H1 (cell line): Measurements from ENCODE around the gene MAP3K6. TPM values are rescaled to one million over a fixed set of nuclear protein-coding genes. Genes with fewer than 3 reads are reported as not detected.

ENCODE experiments used
- ASH2L ChIP-seq: fragments of 200-600, 300-600 bp; sonication (generic); IDR thresholded peaks from one replicate; pipeline ENCODE4 v1.7.1; 2017; ENCODE audit warnings: low read length
- BACH1 ChIP-seq: IDR thresholded peaks from 2 replicates; pipeline ENCODE4 v1.6.1; 2012; ENCODE audit warnings: low read length, improper control_type of control experiment
- BRCA1 ChIP-seq: IDR thresholded peaks from 2 replicates; pipeline ENCODE4 v1.6.1; 2012; ENCODE audit warnings: low read depth, low read length, improper control_type of control experiment
- CBX5 ChIP-seq: fragments of 300-800, 300-1000 bp; sonication (generic); IDR thresholded peaks from 2 replicates; pipeline ENCODE4 v1.7.1; 2016; ENCODE audit warnings: antibody characterized with exemption, low read length, low read depth
- CBX8 ChIP-seq: fragments of 300-800, 300-1000 bp; sonication (generic); IDR thresholded peaks from 2 replicates; pipeline ENCODE4 v1.7.1; 2016; ENCODE audit warnings: low read depth, low read length, borderline replicate concordance
- CHD2 ChIP-seq: IDR thresholded peaks from 2 replicates; pipeline ENCODE4 v1.6.1; 2012; ENCODE audit warnings: low read length, improper control_type of control experiment
- FOSL1 ChIP-seq: IDR thresholded peaks from 2 replicates; pipeline ENCODE4 v1.6.1; 2011; ENCODE audit warnings: mild to moderate bottlenecking, low read depth, low read length, moderate library complexity; ENCODE audit not compliant: insufficient read depth
- MAFK ChIP-seq: IDR thresholded peaks from 2 replicates; pipeline ENCODE4 v1.6.1; 2012; ENCODE audit warnings: low read depth, mild to moderate bottlenecking, improper control_type of control experiment, low read length
- NRF1 ChIP-seq: IDR thresholded peaks from 2 replicates; pipeline ENCODE4 v1.6.1; 2011; ENCODE audit warnings: mild to moderate bottlenecking, low read depth, low read length, improper control_type of control experiment
- PHF8 ChIP-seq: fragments of 200-600 bp; sonication (generic); conservative IDR thresholded peaks from 2 replicates; pipeline ENCODE4 v1.7.1; 2012; ENCODE audit warnings: low read depth, mild to moderate bottlenecking, inconsistent platforms, low read length, moderate library complexity
- SIRT6 ChIP-seq: IDR thresholded peaks from one replicate; pipeline ENCODE4 v1.7.1; 2012; ENCODE audit warnings: low read length, inconsistent platforms
- polyA plus RNA-seq, 7 experiments: library from polyadenylated mRNA; depleted of rRNA in 3 of 7; stranded (reverse) in 5 of 7; unstranded in 2 of 7; fragments of >200 nt in 5 of 7; fragments of 200-250 nt in 2 of 7; gene quantifications; 1 replicate in 5 of 7; 2 replicates in 1 of 7; 4 replicates in 1 of 7; pipeline versions ENCODE4 v1.2.1 to v1.2.3, GENCODE V29; 2011 to 2013; ENCODE audit warnings: missing spikeins in 2 of 7, mixed read lengths in 2 of 7
- total RNA-seq: library from RNA; stranded (reverse); fragmentation: NEBNext Ultra II Directional; extraction: Animal tissue kit (Norgen Biotek cat#: 25700); gene quantifications from 2 replicates; pipeline ENCODE4 v1.2.1, GENCODE V29; 2021
- TF ChIP-seq, protein P1 (sequence below): IDR thresholded peaks from 2 replicates; pipeline ENCODE4 v1.6.1; 2012; ENCODE audit warnings: inconsistent platforms

Gene MAP3K6
- total and polyA plus RNA-seq, 2 of the 8 experiments (the other 6 are each of a cell fraction or from before 2014, with no cell fraction given): 7.4 to 7.6 TPM

DNA sequence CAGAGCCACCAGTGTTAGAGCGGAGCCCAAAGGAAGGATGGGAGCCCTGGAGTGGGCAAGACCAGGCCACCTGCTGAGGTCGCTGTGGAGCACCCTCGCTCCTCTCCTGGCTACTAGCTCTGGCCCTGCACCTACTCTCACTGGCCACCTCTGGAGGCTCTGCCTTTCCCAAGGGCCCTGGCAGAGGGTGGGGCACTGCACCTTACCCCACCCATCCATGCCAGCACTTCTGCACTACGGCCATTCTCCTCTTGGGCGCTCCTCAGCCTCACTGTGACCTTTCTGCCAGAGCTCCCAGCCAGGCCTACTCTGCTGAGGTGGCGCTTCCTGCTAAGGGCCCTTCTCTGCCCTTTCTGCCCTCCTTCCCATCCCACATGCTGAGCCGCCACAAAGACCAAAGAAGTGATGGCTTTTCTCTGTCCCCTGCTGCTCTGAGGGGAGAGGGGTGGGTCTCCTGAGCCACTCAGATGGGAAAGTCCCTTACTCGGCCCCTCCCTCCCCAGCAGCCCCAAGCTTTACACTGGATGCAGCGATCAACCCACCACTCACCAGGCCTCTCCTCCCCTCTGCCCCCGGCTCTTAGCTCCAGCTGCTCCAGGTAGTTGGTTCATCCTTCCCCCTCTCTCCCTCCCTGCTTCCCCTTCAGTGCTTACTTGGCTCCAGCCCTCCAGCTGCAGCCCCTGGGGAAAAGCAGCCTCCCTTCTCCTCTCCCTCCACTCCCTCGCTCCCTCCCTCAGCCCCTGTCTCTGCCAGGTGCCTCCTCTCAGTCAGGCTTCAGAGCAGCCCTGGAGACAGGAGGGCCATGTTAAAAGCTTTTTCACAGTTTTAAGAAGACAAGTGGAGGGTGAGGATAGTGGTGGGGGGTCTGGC lies 59.6 kb downstream of the MAP3K6 start (continued):
- no peak for TF ChIP-seq FOSL1
- TF ChIP-seq NRF1: no peak
- TF ChIP-seq CBX8: no peak
- TF ChIP-seq, protein P1, sequence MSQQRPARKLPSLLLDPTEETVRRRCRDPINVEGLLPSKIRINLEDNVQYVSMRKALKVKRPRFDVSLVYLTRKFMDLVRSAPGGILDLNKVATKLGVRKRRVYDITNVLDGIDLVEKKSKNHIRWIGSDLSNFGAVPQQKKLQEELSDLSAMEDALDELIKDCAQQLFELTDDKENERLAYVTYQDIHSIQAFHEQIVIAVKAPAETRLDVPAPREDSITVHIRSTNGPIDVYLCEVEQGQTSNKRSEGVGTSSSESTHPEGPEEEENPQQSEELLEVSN: no peak
- no peak for TF ChIP-seq SIRT6
- TF ChIP-seq MAFK: no peak
- TF ChIP-seq BACH1: no peak
- TF ChIP-seq CHD2: no peak
- peak; percentile 73 for TF ChIP-seq ASH2L
- TF ChIP-seq PHF8: no peak
- TF ChIP-seq BRCA1: no peak
- TF ChIP-seq CBX5: no peak
